ENCODE data around the gene BUD23.

The BUD23 gene

DNA sequence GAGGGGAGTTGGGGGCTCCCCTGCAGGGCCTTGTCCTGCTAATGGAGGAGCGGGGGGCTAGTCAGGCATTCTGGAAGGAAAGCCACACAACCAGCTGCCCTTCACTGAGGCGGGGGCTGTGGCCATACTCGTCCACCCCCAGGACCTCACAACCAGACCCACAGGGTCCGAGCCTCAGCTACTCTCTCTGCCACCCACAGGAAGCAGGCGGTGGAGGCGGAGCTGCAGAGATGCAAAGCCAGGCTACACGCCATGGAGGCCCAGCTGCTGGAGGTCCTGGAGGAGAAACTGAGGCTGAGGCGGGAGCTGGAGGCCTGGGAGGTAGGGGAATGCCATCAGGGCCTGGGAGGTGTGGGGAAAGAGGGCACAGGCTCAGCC is 52.1 kb downstream of the BUD23 start:
- TF ChIP-seq, protein P1, sequence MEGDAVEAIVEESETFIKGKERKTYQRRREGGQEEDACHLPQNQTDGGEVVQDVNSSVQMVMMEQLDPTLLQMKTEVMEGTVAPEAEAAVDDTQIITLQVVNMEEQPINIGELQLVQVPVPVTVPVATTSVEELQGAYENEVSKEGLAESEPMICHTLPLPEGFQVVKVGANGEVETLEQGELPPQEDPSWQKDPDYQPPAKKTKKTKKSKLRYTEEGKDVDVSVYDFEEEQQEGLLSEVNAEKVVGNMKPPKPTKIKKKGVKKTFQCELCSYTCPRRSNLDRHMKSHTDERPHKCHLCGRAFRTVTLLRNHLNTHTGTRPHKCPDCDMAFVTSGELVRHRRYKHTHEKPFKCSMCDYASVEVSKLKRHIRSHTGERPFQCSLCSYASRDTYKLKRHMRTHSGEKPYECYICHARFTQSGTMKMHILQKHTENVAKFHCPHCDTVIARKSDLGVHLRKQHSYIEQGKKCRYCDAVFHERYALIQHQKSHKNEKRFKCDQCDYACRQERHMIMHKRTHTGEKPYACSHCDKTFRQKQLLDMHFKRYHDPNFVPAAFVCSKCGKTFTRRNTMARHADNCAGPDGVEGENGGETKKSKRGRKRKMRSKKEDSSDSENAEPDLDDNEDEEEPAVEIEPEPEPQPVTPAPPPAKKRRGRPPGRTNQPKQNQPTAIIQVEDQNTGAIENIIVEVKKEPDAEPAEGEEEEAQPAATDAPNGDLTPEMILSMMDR (IDR thresholded peaks at IDR 0.05; ENCODE audit: extremely low read depth, missing control alignments): no peak
- DNase-seq (ENCODE audit: low spot score): no peak

DNA sequence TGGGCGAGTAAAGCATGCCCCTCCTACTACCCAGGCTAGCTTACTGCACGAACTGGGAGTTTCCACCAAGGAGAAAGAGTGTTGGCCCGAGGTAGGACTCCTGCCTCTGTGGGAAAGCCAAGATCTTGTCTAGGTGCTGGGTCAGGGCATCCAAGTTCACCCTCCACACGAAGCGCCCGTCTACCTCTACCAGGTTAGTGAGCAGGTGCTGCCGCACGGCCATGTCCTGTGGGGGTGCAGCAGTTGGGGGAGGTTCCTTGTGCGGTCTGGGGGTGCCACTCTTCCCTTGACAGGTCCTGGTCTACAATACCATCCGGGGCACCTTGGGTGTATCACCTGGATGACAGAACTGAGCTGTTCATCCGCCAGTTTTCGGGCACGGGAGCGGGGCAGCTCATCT is 53.5 kb downstream of the BUD23 start:
- TF ChIP-seq, protein P1 (IDR thresholded peaks at IDR 0.05; ENCODE audit: extremely low read depth, missing control alignments): no peak

DNA sequence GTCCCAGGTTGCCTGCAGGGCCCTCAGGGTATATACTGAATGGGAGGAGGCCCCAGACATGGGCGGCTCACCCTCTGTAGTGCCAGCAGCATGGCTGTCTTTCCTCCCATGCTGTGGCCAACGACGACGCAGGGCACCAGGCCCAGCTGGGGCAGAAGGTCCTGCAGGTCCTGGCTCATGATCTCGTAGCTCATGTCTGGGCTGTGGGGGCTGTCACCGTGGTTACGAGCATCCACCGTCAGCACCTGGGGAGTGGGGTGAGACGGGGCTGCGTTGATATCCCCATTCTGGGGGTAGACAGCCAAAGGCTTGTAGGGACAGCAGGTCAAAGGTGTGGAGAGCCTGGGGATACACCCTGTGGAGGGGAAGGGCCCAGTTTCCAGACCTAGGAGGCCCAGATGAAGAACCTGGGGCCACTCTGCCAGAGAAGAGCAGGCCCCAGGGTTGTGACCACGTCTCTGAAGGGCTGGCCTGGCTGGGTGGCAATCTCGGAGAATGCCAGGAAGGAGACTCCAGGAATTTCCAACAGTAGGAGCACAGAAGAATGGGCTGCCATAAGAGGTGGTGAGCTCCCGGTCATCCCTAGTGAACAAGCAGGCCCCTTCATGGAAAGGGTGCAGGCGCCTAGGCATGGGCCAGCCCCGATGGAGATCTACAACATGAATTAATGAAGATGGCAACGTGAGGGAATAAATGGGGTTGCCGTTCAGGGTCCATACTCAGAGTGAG is 54.3 kb downstream of the BUD23 start:
- TF ChIP-seq, protein P1 (IDR thresholded peaks at IDR 0.05; ENCODE audit: extremely low read depth, missing control alignments): no peak

More for the DNA sequence above, 53.5 kb downstream of the BUD23 start:
- DNase-seq (ENCODE audit: low spot score): no peak

DNA sequence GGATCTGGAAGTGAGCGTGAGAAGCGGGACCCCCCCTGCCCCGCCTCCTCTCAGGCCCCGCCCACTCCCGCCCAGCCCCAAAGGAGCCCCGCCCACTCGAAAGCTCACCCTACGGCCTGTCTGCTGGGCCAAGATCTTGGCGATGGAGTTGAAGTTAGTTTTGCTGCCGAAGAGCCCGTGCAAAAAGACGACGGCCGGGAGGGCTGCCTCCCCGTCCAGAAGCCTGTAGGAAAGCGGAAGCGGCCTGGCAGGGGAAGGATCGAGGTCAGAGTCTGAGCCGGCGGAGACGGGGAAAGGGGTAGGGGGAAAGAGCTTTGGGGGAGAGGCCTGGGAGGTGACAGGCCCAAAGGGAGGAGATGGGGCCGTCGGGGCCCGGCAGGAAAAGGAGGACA is 54.8 kb downstream of the BUD23 start:
- peak; percentile 83 for DNase-seq (ENCODE audit: low spot score)
- TF ChIP-seq, protein P1 (IDR thresholded peaks at IDR 0.05; ENCODE audit: extremely low read depth, missing control alignments): no peak

More for the DNA sequence above, 54.3 kb downstream of the BUD23 start:
- DNase-seq (ENCODE audit: low spot score): no peak

DNA sequence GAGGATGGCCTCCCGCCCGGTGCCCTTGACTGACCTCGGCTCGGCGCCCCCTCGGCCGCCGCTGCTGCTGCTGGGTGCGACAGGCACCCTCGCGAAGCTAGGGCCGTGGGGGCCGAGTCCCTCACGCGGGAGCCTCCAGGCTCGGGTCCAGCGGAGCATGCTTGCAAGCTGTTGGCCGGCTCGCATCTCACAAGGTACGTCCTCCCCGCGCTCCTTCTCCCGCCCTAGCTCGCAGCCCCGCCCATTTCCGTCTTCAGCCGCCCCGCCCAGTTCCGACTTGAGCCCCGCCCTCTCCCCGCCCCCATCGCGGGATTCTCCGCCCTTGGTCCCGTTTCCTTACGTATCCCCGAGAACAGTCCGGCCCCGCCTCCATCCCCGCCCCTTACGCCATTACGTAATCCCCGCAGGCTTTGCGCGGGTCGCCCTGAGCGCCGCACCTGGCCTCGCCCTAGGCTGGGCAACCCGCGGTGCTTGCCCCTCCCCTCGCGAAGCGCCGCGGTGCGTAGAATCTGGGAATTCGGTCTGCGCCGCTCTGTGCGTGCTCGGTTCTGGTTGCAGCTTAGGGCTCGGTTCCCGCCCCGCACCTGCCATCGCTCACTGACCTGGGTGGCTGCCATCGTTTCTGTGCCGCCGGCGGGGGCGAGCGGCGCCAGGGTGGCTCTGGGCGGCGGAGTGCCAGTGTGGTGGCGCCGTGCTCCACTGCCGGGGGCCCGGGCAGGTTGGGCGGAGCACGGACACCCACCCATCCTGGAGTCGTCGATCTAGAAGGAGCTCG is 55.4 kb downstream of the BUD23 start, which contains the start of gene ABHD11:
ABHD11 (minus strand) TSS at position 191 of the 775 bp plus-strand sequence; CDS start at position 159, 32 bp downstream.
- TF ChIP-seq, protein P1 (IDR thresholded peaks at IDR 0.05; ENCODE audit: extremely low read depth, missing control alignments): no peak
- peak; percentile 100 for DNase-seq (ENCODE audit: low spot score)

DNA sequence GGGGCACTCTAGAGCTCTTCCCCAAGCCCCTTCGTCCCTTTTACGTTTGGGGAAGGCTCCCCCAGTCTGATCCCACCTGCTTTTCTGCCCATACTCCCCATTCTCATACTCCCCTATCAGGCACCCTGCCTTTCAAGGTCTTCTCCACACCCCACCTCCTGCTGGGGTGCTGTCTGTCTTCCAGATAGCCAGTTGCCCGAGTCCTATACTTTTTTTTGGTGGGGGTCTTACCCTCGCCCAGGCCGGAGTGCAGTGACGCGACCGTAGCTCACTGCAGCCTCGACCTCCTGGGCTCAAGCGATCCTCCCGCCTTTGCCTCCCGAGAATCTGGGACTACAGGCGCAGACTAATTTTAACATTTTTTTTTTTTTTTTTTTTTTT is 56.0 kb downstream of the BUD23 start:
- TF ChIP-seq, protein P1 (IDR thresholded peaks at IDR 0.05; ENCODE audit: extremely low read depth, missing control alignments): no peak
- DNase-seq (ENCODE audit: low spot score): no peak

DNA sequence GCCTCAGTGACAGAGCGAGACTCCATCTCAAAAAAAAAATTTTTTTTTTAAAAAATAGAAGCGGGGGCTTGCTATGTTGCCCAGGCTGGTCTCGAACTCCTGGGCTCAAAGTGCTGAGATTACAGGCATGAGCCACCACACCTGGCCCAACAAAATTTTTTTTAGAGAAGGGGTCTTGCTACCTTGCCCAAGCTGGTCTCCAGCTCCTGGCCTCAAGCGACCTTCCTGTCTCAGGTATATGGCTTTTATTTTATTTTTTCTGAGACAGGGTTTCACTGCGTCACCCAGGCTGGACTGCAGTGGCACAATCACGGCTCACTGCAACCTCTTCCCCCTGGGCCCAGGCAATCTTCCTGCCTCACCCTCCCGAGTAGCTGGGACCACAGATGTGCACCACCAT is 56.8 kb downstream of the BUD23 start:
- TF ChIP-seq, protein P1 (IDR thresholded peaks at IDR 0.05; ENCODE audit: extremely low read depth, missing control alignments): no peak
- DNase-seq (ENCODE audit: low spot score): no peak
